HFFc6 (cell line): ENCODE data around the gene TXNDC12. TPM values are rescaled to one million over a fixed set of nuclear protein-coding genes. Genes with fewer than 3 reads are reported as not detected.

Source experiments
- DNase-seq: peaks from one replicate; pipeline ENCODE4 v3.0.0-alpha.2; 2018
- H3K27ac Mint-ChIP-seq: 2 replicates; pipeline ENCODE4 v1.8.0; 2020; ENCODE audit warnings: mild to moderate bottlenecking, mixed read lengths
- H3K27me3 Mint-ChIP-seq: 2 replicates; pipeline ENCODE4 v1.8.0; 2021; ENCODE audit warnings: mild to moderate bottlenecking, moderate library complexity, mixed read lengths; ENCODE audit not compliant: insufficient read depth
- H3K36me3 Mint-ChIP-seq: 2 replicates; pipeline ENCODE4 v1.8.0; 2021; ENCODE audit warnings: low read depth, mixed read lengths
- H3K4me1 Mint-ChIP-seq: 2 replicates; pipeline ENCODE4 v1.8.0; 2020; ENCODE audit warnings: low read depth, mixed read lengths
- H3K4me3 Mint-ChIP-seq: 2 replicates; pipeline ENCODE4 v1.8.0; 2020; ENCODE audit warnings: mild to moderate bottlenecking, moderate library complexity, mixed read lengths
- H3K9me3 Mint-ChIP-seq: 2 replicates; pipeline ENCODE4 v1.8.0; 2020; ENCODE audit warnings: mild to moderate bottlenecking, mixed read lengths
- total RNA-seq, 6 experiments: library from RNA; stranded (reverse); fragmentation: NEBNext Ultra II Directional; extraction: Animal tissue kit (Norgen Biotek cat#: 25700); gene quantifications; 2 replicates in 1 of 6; 3 replicates in 5 of 6; pipeline ENCODE4 v1.2.3, GENCODE V29; 2021
- TF ChIP-seq, protein P1 (sequence below): fragments of 200-600 bp; sonication (generic); IDR thresholded peaks from 2 replicates; pipeline ENCODE4 v1.5.0; 2021; ENCODE audit warnings: antibody characterized with exemption, mild to moderate bottlenecking

Gene TXNDC12
- total RNA-seq, 6 experiments from 2014 or later, result 61.4 to 72.0 (median 68.7) TPM

DNA sequence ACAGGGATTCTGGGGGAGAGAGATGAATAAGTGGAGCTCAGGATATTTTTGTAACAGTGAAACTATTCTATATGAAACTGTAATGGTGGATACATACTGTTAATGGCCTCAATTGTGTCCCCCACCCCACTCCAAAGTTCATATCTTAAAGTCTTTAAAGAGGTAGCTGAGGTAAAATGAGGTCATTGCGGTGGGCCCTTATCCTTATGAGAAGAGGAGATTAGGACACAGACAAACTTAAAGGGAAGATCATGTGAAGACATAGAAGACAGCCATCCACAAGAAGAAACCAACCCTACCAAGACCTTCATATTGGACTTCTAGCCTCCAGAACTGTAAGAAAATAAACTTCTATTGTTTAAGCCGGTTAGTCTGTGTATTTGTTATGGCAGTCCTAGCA, 9.8 kb downstream of the TXNDC12 start:
- H3K27ac Mint-ChIP-seq, result no peak overlapping the region
- H3K27me3 Mint-ChIP-seq, result no peaks in the 10 kb centered on the region
- H3K36me3 Mint-ChIP-seq, result peaks cover 11% of the 10 kb centered on the region; the same call in 1 of the 2 replicates
- H3K4me3 Mint-ChIP-seq, result no peak overlapping the region
- H3K9me3 Mint-ChIP-seq, result no peaks in the 10 kb centered on the region
- TF ChIP-seq, protein P1, sequence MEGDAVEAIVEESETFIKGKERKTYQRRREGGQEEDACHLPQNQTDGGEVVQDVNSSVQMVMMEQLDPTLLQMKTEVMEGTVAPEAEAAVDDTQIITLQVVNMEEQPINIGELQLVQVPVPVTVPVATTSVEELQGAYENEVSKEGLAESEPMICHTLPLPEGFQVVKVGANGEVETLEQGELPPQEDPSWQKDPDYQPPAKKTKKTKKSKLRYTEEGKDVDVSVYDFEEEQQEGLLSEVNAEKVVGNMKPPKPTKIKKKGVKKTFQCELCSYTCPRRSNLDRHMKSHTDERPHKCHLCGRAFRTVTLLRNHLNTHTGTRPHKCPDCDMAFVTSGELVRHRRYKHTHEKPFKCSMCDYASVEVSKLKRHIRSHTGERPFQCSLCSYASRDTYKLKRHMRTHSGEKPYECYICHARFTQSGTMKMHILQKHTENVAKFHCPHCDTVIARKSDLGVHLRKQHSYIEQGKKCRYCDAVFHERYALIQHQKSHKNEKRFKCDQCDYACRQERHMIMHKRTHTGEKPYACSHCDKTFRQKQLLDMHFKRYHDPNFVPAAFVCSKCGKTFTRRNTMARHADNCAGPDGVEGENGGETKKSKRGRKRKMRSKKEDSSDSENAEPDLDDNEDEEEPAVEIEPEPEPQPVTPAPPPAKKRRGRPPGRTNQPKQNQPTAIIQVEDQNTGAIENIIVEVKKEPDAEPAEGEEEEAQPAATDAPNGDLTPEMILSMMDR, result no peak
- no peaks in the 10 kb centered on the region for H3K4me1 Mint-ChIP-seq
- no peak for DNase-seq

DNA sequence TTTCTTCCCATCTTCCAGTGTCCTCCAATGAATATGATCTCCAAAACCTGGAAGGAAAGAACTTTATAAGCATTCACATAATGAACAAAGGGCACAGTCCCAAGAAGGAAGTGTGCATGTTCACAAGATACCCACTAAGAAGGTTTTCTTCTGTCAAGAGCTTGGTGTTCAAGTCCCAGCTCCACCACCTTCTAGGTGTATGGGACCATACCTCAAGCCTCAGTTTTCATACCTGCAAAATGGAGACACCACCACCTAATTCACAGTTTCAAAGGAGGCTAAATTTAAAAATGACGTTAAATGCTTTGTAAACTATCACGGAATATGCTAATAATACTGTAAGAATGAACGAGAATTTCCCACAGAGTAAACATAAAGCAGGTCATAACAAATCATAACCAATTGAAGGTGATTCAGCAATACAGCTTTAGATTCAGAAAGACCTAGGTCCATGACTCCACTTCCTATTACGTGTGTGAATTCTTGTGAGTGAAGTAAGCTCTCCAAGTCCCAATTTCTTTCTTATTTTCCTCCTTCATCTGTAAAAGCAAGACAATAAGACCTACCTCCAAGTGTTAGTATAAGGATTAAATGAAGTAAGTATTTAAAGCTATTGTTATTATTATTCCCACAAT, 13.3 kb downstream of the TXNDC12 start:
- Mint-ChIP-seq H3K4me1 (peaks cover 7% of the 10 kb centered on the region; the same call in 1 of the 2 replicates), H3K4me3 (no peak overlapping the region), H3K9me3 (no peaks in the 10 kb centered on the region), H3K27me3 (no peaks in the 10 kb centered on the region; the same call in none of the 2 replicates), H3K27ac (no peak overlapping the region), H3K36me3 (0 out of 2 replicates have a peak, but pooled peaks cover 4% of the 10 kb centered on the region)
- no peak for DNase-seq
- TF ChIP-seq, protein P1, result no peak

DNA sequence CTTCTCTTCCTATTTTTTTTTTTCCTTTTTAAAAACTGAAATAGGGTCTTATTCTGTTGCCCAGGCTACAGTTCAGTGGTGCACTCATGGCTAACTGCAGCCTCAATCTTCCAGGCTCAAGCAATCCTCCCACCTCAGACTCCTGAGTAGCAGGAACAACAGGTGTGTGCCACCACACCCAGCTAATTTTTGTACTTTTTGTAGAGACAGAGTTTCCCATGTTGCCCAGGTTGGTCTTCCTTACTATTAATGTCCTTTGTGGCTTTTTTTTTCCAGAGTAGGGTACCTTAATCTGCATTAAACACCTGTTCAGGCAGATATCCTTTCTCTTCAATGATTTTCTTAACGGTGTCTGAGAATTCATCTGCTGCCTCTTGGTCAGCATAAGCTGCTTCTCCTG, 17.1 kb downstream of the TXNDC12 start:
- TF ChIP-seq, protein P1, result no peak
- DNase-seq, result no peak
- Mint-ChIP-seq H3K4me3 (no peak overlapping the region), H3K4me1 (peaks cover 14% of the 10 kb centered on the region), H3K27me3 (no peaks in the 10 kb centered on the region; the same call in none of the 2 replicates), H3K9me3 (no peaks in the 10 kb centered on the region), H3K36me3 (no peaks in the 10 kb centered on the region; the same call in 1 of the 2 replicates), H3K27ac (no peak overlapping the region)

DNA sequence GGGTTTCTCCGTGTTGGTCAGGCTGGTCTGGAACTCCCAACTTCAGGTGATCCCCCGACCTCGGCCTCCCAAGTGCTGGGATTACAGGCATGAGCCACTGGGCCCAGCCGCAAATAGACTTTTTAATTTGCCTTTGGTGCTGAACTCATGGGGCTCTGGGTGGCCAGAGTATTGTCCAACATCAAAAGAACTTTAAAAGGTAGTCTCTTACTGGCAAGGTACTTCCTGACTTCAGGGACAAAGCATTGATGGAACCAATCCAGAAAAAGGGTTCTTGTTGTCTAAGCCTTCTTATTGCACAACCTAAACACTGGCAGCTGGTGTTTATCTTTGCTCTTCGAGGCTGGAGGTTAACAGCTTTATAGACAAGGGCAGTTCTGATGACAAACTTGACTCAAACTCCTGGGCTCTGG, 17.6 kb downstream of the TXNDC12 start:
- H3K27me3 Mint-ChIP-seq, result peaks cover 3% of the 10 kb centered on the region
- no peaks in the 10 kb centered on the region for H3K9me3 Mint-ChIP-seq
- H3K36me3 Mint-ChIP-seq, result peaks cover 4% of the 10 kb centered on the region
- H3K4me3 Mint-ChIP-seq, result no peak overlapping the region
- no peak for DNase-seq
- TF ChIP-seq, protein P1, result no peak
- peaks cover 15% of the 10 kb centered on the region for H3K4me1 Mint-ChIP-seq
- no peak overlapping the region for H3K27ac Mint-ChIP-seq

DNA sequence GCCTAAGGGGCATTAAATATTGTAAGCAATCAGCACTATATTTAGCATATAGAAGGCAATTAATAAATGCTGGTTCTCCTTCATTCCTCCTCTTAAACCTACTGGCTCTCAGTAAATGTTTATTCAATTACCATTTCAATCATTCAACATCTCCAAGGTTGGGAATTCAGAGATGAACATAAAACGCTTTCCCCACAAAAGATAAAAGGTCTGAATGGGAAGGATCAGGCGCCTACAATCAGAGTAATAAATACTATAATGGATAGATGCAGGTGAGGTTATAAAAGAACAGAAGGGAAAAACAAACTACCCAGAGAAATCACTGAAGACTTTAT, 21.0 kb downstream of the TXNDC12 start:
- peak overlapping the region; percentile 97 for H3K27ac Mint-ChIP-seq

More for the DNA sequence above, 21.0 kb downstream of the TXNDC12 start:
- TF ChIP-seq, protein P1, result no peak
- Mint-ChIP-seq H3K36me3 (peaks cover 27% of the 10 kb centered on the region), H3K27me3 (peaks cover 3% of the 10 kb centered on the region; the same call in 1 of the 2 replicates), H3K4me1 (peaks cover 44% of the 10 kb centered on the region), H3K9me3 (no peaks in the 10 kb centered on the region), H3K4me3 (peak overlapping the region; percentile 94)
- no peak for DNase-seq
